ENCODE measurements around the gene LRCH4. TPM values are rescaled to one million over a fixed set of nuclear protein-coding genes. Genes with fewer than 3 reads are reported as not detected.
"Not testable (repeated sequence)": the region's sequence is repeated elsewhere in the genome, so short reads cannot be mapped to it uniquely, and the experiment has no call there.

The LRCH4 gene
- total RNA-seq, 6 donors from 2014 or later: 88.5 to 493 (median 121) TPM

GRCh38 chr7:100544386-100544785 lies 41.5 kb downstream of the LRCH4 start:
- DNase-seq (no peak), ATAC-seq (ENCODE audit: low FRiP score in 2 of 2) (no peak)
- peaks cover 55 to 71% (median 68%) of the 10 kb centered on the region in 4 donors for H3K4me1 ChIP-seq
- H3K36me3 ChIP-seq: no peaks in the 10 kb centered on the region
- peak overlapping the region; percentile 81 to 90 (median 87) for H3K27ac ChIP-seq
- WGBS, 2 donors: 32 to 48% methylated on average over 5 of the region's 5 CpGs
- no peaks in the 10 kb centered on the region for H3K27me3 ChIP-seq
- H3K4me3 ChIP-seq: no peak overlapping the region
- TF ChIP-seq POLR2AphosphoS5 (IDR thresholded peaks at IDR 0.05) (no peak), POLR2A (IDR thresholded peaks at IDR 0.05) (no peak), EP300 (IDR thresholded peaks at IDR 0.05) (no peak)
- TF ChIP-seq, protein P1, sequence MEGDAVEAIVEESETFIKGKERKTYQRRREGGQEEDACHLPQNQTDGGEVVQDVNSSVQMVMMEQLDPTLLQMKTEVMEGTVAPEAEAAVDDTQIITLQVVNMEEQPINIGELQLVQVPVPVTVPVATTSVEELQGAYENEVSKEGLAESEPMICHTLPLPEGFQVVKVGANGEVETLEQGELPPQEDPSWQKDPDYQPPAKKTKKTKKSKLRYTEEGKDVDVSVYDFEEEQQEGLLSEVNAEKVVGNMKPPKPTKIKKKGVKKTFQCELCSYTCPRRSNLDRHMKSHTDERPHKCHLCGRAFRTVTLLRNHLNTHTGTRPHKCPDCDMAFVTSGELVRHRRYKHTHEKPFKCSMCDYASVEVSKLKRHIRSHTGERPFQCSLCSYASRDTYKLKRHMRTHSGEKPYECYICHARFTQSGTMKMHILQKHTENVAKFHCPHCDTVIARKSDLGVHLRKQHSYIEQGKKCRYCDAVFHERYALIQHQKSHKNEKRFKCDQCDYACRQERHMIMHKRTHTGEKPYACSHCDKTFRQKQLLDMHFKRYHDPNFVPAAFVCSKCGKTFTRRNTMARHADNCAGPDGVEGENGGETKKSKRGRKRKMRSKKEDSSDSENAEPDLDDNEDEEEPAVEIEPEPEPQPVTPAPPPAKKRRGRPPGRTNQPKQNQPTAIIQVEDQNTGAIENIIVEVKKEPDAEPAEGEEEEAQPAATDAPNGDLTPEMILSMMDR (IDR thresholded peaks at IDR 0.05): no peak
- H3K9me3 ChIP-seq: no peaks in the 10 kb centered on the region

- peaks cover 56 to 71% (median 64%) of the 10 kb centered on the region in 4 donors for H3K4me1 ChIP-seq
- H3K9me3 ChIP-seq: no peaks in the 10 kb centered on the region
- H3K27ac ChIP-seq: peak overlapping the region in 3 of 4 donors; percentile 86 to 90 (median 88)
- no peak for ATAC-seq (ENCODE audit: low FRiP score in 2 of 2)
- no peaks in the 10 kb centered on the region for H3K36me3 ChIP-seq
- WGBS, 2 donors: 70 to 72% methylated on average over 1 of the region's 1 CpG
- no peak for TF ChIP-seq POLR2A (IDR thresholded peaks at IDR 0.05)
- TF ChIP-seq EP300 (IDR thresholded peaks at IDR 0.05): no peak
- no peak for TF ChIP-seq POLR2AphosphoS5 (IDR thresholded peaks at IDR 0.05)
- TF ChIP-seq, protein P1 (IDR thresholded peaks at IDR 0.05): no peak
- no peak overlapping the region for H3K4me3 ChIP-seq
- H3K27me3 ChIP-seq: no peaks in the 10 kb centered on the region
- DNase-seq: no peak
Observed at GRCh38 chr7:100543586-100543985, 42.3 kb downstream of the LRCH4 start.

DNA sequence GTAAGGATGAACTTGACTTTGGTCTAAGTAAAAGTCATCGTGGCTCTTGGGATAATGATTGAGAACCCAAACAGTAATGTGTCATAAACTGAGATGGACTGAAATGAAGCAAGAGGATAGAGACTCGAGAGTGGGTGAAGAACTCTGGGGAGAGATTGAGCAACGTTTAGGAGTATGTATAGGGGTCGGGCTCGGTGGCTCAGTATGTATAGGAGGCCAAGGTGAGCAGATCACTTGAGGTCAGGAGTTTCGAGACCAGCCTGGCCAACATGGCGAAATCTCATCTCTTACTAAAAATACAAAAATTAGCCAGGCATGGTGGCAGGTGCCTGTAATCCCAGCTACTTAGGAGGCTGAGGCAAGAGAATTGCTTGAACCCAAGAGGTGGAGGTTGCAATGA lies 44.6 kb downstream of the LRCH4 start:
- H3K27ac ChIP-seq; H3K4me3 ChIP-seq; DNase-seq; ATAC-seq (ENCODE audit: low FRiP score in 2 of 2); H3K27me3 ChIP-seq; H3K36me3 ChIP-seq; H3K9me3 ChIP-seq: not testable (repeated sequence)
- WGBS, 2 donors: 77 to 78% methylated on average over 7 of the region's 7 CpGs
- H3K4me1 ChIP-seq: peaks cover 40 to 55% (median 45%) of the 10 kb centered on the region in 4 donors

DNA sequence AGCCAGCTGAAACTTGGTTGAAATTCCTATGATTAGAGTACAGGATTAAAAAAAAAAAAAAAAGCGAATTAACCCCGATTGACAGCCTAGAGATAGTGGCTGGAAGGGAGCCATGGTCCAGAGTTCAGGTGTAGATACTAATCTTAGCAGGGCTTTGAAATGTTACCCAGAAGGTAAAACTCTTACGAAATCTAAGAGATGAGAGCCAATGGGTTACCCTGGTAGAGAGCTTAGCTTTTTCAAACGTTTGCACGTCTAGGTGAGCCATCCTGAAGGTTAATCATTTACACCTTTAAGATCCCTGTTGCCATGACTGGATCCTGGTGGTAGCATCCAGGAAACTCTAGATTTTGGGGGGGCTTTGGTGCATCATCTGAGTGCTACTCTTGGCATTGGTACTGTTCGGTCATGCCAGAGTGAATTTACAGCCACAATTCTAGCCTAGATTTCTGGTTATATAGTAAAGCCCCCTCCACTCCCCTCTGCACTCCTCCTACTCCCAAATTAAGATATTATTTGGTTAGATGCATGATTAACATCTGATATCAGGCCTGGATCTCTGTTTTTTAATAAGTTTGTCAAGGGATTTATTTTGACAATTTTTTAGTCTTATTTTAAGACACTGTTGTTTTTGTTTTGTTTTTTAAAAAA lies 45.7 kb downstream of the LRCH4 start:
- peak overlapping the region in 3 of 4 donors; percentile 83 to 100 (median 96) for H3K4me3 ChIP-seq
- DNase-seq (no peak), ATAC-seq (ENCODE audit: low FRiP score in 2 of 2) (no peak)
- H3K27me3 ChIP-seq: no peaks in the 10 kb centered on the region
- peaks cover 28 to 44% (median 34%) of the 10 kb centered on the region in 4 donors for H3K4me1 ChIP-seq
- no peak for TF ChIP-seq POLR2AphosphoS5 (IDR thresholded peaks at IDR 0.05)
- TF ChIP-seq, protein P1 (IDR thresholded peaks at IDR 0.05): no peak
- TF ChIP-seq EP300 (IDR thresholded peaks at IDR 0.05): no peak
- TF ChIP-seq POLR2A (IDR thresholded peaks at IDR 0.05): no peak
- H3K27ac ChIP-seq: peak overlapping the region in 1 of 4 donors; percentile 84
- WGBS, 2 donors: 38 to 46% methylated on average over 6 of the region's 6 CpGs
- H3K9me3 ChIP-seq: no peaks in the 10 kb centered on the region
- H3K36me3 ChIP-seq: no peaks in the 10 kb centered on the region

- 0 to 1% methylated on average over 16 to 19 of the region's 44 CpGs for WGBS, 2 donors
- Histone ChIP-seq H3K36me3 (no peaks in the 10 kb centered on the region), H3K4me3 (peak overlapping the region; percentile 83 to 100 (median 94)), H3K4me1 (peaks cover 22 to 37% (median 27%) of the 10 kb centered on the region in 4 donors), H3K27ac (peak overlapping the region; percentile 71 to 84 (median 79)), H3K27me3 (no peaks in the 10 kb centered on the region), H3K9me3 (no peaks in the 10 kb centered on the region)
- DNase-seq: no peak
- ATAC-seq (ENCODE audit: low FRiP score in 2 of 2): no peak
- TF ChIP-seq, protein P1 (IDR thresholded peaks at IDR 0.05): no peak
- TF ChIP-seq EP300 (IDR thresholded peaks at IDR 0.05) (no peak), POLR2A (IDR thresholded peaks at IDR 0.05) (no peak), POLR2AphosphoS5 (IDR thresholded peaks at IDR 0.05) (no peak)
Observed at GRCh38 chr7:100539436-100540006, 46.4 kb downstream of the LRCH4 start.

All from upper lobe of left lung (tissue), 6 donors.